Amniotic stem cell (primary cell): ENCODE results near the gene CEL.
"Not testable (repeated sequence)": the region's sequence is repeated elsewhere in the genome, so short reads cannot be mapped to it uniquely, and the experiment has no call there.

Experiments
- DNase-seq: peaks from one replicate; lab custom pipeline; 2025; lab: John Stamatoyannopoulos, UW

The CEL gene

GRCh38 chr9:133048595-133048994, 13.2 kb upstream of the CEL start:
- DNase-seq: no peak

DNA sequence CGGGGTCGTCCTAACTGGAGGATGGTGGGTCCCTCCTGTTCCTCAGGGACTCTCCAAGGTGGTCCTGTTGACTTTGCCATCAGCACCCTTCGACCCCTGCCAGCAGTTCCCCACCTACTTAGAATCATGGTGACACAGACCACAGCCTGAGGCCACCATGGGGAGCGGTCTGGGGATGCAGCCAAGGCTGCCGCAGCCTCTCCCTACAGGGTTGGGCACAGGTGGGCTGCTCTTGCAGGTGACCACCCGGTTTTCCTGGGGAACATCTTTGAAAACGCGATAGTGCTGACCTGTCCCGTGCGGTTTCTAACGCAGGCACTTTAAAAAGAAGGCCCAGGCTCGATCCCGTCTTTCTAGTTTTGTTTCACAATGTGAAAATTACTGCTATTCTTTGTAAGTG, 12.7 kb upstream of the CEL start:
- DNase-seq: no peak

GRCh38 chr9:133050142-133050541, 11.6 kb upstream of the CEL start:
- no peak for DNase-seq

- DNase-seq: no peak
These were observed 11.0 kb upstream of the CEL start for GRCh38 chr9:133050781-133051180.

GRCh38 chr9:133051281-133051900, 10.4 kb upstream of the CEL start:
- no peak for DNase-seq

DNA sequence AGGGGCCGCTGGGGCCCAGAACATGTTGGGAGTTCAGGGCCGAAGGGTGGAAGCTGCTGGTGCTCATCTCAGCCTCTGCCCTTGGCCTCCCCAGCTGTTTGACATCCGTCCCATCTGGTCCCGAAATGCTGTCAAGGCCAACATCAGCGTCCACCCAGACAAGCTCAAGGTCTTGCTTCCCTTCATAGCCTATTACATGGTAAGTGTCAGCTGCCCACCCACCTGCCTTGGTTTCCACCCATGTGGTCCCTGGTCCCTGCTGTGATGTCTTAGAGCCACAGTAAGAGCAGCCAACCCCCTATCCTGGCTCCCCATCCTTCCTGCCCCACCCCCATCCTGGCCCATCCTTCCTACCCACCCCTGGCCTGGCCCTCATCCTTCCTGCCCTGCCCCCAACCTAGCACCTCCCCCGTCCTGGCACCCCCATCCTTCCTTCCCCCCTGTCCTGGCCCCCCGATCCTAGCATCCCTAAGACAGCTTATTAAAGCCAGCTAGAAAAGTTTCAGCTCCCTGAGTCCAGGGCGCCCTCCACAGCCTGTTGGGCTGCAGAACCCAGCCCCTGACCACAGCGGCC, 9.7 kb upstream of the CEL start:
- DNase-seq: no peak

GRCh38 chr9:133054194-133054890, 7.4 kb upstream of the CEL start:
- no peak for DNase-seq

DNA sequence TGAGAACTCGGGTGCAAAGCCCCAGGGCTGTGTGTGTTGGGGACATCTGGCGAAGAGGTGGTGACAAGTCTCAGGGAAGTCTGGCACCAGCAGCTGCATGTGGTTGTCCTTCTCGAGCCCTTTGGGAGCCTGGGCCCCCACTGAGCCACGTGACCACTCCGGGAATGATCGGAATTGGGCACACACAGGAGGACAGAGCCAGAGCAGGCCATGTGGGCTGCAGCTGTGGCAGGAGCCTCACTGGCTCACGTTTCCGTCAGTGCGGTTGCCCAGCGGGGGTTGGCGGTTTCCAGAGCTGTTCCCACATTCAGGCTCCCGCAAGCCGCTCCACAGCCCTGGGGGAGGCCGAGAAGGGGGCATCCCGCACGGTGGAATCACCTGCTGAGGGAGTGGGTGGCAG, 6.8 kb upstream of the CEL start:
- DNase-seq: peak; percentile 51

- DNase-seq: no peak
These were observed 5.9 kb upstream of the CEL start for GRCh38 chr9:133055788-133056420.

DNA sequence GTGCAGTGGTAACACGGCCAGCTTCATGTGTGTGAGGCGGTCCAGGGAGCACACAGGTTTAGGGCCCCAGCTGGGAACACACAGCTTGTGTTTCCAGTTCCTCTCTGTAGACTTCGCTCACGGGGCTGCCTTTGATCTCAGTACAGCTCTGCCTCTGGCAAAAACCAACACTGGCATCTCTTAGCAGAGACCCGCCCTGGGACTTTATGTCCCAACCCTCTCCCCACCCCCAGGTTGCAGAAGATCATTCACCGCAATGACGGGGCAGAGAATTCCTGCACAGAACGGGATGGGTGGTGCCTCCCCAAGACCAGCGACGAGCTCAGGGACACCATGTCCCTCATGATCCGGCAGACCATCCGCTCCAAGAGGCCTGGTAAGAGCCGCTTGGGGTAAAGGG, 5.2 kb upstream of the CEL start:
- no peak for DNase-seq

DNA sequence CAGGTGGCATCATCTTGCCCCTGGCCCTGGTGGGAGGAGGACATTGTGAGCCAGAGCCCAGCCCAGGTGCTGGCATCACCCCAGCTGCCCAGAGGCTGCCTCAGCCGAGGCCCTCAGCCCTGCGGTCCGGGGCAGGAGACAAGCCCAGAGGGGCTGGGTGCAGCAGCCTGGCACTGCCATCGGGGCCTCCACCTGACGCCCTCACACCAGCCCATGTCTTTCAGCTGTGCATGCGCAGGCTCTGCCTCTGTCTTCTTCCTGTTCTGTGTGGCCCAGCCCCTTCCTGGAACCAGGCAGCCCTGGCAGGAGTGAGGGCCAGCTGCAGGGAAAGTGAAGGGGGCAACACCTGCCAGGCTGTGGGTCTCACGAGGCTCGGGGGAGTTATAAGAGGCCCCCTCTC, 4.8 kb upstream of the CEL start:
- no peak for DNase-seq

DNA sequence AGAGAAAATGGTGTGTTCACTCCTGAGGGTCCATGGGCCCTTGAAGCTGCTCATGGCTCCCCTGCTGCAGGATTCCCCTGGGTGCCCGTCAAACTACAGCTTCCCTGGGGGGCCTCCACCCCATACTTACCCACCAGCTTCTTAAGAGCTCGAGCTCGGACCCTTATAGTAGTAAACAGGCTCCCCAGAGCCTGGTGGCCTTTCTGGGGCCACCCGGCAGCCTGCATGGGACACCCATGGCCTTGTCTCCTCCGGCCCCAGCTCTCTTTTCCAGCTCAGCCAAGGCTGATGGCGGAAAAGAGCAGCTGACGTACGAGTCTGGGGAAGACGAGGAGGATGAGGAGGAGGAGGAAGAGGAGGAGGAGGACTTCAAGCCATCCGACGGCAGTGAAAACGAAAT, 4.2 kb upstream of the CEL start:
- no peak for DNase-seq

- no peak for DNase-seq
These were observed 3.7 kb upstream of the CEL start for GRCh38 chr9:133058071-133058470.

DNA sequence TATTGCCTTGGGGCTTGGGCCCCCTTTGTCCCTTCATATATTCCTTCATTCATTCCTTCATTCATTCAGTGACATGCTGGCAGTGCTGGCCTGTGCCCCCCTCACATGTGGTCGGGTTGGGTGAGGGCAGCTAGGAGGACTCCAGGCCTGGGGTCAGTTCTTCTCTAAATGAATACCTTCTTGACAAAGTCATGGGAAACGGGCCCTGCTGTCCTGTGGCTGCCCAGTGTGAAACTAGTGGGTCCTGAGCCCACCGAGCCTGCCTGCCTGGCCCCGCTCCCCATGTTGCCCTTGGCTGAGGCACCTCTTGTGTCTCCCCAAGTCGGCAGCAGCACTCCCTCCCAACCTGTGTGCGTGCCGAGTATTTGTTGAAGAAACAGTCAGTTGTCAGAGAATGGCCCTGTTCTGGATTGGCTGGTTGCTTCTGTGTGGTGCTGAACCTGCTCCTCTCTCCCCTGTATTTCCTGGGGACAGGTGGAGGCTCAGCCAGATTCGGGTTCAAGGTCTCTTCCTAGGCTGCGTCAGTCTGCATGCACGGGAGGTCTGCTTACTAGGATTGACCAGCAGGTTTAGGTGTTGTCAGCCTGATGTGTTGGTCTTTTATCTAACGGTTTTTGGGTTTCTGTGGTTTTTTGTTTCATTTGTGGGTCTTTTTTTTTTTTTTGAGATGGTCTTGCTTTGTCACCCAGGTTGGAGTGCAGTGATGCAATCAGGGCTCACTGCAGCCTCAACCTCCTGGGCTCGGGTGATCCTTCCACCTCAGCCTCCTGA, 3.0 kb upstream of the CEL start:
- DNase-seq: no peak

DNA sequence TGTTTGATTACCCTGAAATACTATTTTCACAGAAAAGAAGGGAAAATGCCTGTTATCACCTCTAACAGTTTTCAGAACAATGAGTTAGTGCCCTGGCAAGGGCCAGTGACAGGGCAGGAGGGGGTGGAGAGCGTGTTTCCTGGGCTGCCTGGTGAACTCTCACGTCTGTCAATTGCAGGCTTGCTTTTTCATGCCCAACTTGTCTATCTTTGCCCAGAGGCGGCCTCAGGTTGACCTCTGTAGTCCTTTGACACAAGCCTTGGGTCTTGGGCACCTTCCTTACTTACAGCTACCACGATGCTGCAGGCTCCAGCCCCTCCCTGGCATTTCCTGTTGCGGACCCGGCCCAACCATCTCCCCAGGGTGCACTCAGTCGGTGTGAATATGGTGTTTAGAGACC, 2.2 kb upstream of the CEL start:
- DNase-seq: no peak

GRCh38 chr9:133060417-133060841, 1.4 kb upstream of the CEL start:
- no peak for DNase-seq

- not testable (repeated sequence) for DNase-seq
These were observed 590 bp upstream of the CEL start for GRCh38 chr9:133061019-133061763.

GRCh38 chr9:133062569-133062968, 788 bp downstream of the CEL start:
- not testable (repeated sequence) for DNase-seq

DNA sequence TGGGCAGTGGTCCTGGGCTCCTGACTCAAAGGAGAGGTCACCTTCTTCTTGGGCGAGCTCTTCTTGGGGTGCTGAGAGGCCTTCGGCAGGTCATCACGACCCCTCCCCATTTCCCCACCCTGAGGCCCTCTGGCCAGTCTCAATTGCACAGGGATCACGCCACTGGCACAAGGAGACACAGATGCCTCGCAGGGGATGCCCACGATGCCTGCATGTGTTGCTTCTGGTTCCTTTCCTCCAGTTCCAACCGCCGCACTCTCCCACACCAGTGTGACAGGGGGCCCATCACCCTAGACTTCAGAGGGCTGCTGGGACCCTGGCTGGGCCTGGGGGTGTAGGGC, 1.3 kb downstream of the CEL start:
- DNase-seq: no peak

DNA sequence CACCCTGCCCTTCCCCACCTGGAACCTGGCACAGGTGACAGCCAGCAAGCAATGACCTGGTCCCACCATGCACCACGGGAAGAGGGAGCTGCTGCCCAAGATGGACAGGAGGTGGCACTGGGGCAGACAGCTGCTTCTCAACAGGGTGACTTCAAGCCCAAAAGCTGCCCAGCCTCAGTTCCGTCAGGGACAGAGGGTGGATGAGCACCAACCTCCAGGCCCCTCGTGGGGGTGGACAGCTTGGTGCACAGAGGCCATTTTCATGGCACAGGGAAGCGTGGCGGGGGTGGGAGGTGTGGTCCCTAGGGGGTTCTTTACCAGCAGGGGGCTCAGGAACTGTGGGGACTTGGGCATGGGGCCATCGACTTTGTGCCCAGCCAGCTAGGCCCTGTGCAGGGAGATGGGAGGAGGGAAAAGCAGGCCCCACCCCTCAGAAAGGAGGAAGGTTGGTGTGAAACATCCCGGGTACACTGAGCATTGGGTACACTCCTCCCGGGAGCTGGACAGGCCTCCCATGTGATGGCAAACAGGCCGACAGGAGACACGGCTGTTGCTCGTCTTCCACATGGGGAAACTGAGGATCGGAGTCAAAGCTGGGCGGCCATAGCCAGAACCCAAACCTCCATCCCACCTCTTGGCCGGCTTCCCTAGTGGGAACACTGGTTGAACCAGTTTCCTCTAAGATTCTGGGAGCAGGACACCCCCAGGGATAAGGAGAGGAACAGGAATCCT, 1.9 kb downstream of the CEL start:
- DNase-seq: no peak
